Mesenchymal stem cell (in vitro differentiated cells and primary cell): Measurements from ENCODE around the gene SPATS2.

Experiments used
- DNase-seq: peaks from one replicate; pipeline ENCODE4 v3.0.0-alpha.2; 2013
- H2AFZ ChIP-seq: one replicate; pipeline ENCODE4 v1.6.1; 2013; ENCODE audit warnings: low read depth, mild to moderate bottlenecking, control low read depth, inconsistent platforms, low read length, moderate library complexity
- H2AK5ac ChIP-seq: 2 replicates; pipeline ENCODE4 v1.6.1; 2013; ENCODE audit warnings: low read length, moderate library complexity, mild to moderate bottlenecking, inconsistent platforms; ENCODE audit not compliant: severe bottlenecking
- H2BK120ac ChIP-seq: one replicate; pipeline ENCODE4 v1.6.1; 2013; ENCODE audit warnings: low read depth, mild to moderate bottlenecking, inconsistent platforms, low read length, moderate library complexity
- H2BK12ac ChIP-seq, 2 experiments: one replicate each; pipeline ENCODE4 v1.6.1; 2013; ENCODE audit warnings: inconsistent platforms in 2 of 2, low read length in 2 of 2, mild to moderate bottlenecking in 2 of 2, moderate library complexity in 2 of 2, control low read depth in 1 of 2
- H2BK15ac ChIP-seq: one replicate; pipeline ENCODE4 v1.6.1; 2013; ENCODE audit warnings: mild to moderate bottlenecking, low read depth, inconsistent platforms; ENCODE audit not compliant: poor library complexity, severe bottlenecking
- H2BK5ac ChIP-seq: 2 replicates; pipeline ENCODE4 v1.6.1; 2013; ENCODE audit warnings: low read depth, mild to moderate bottlenecking, low read length, control low read depth, inconsistent platforms; ENCODE audit not compliant: poor library complexity, severe bottlenecking
- H3K14ac ChIP-seq, 2 experiments: one replicate each; pipeline ENCODE4 v1.6.1; 2013; ENCODE audit warnings: inconsistent platforms in 2 of 2, low read length in 2 of 2, control low read depth in 1 of 2, mild to moderate bottlenecking in 1 of 2, moderate library complexity in 1 of 2
- H3K18ac ChIP-seq, 2 experiments: one replicate each; pipeline ENCODE4 v1.6.1; 2013; ENCODE audit warnings: inconsistent platforms in 2 of 2, low read length in 2 of 2, control low read depth in 1 of 2, low read depth in 1 of 2, mild to moderate bottlenecking in 1 of 2
- H3K23ac ChIP-seq, 2 experiments: one replicate each; pipeline ENCODE4 v1.6.1; 2013; ENCODE audit warnings: inconsistent platforms in 2 of 2, low read length in 2 of 2, mild to moderate bottlenecking in 2 of 2, moderate library complexity in 2 of 2, control low read depth in 1 of 2
- H3K27ac ChIP-seq: 2 replicates; pipeline ENCODE4 v1.5.1; 2013; ENCODE audit warnings: mild to moderate bottlenecking, moderate library complexity, low read length, control low read depth, inconsistent platforms; ENCODE audit not compliant: poor library complexity, severe bottlenecking
- H3K27me3 ChIP-seq, 2 experiments: 2 replicates each; pipeline versions ENCODE4 v1.6.1 to v1.7.0; 2013; ENCODE audit warnings: low read length in 2 of 2, mild to moderate bottlenecking in 2 of 2, moderate library complexity in 2 of 2, control low read depth in 1 of 2, inconsistent platforms in 1 of 2; ENCODE audit not compliant: control insufficient read depth in 1 of 2, insufficient read depth in 1 of 2
- H3K36me3 ChIP-seq, 2 experiments: 2 replicates each; pipeline versions ENCODE4 v1.6.1 to v1.7.0; 2013; ENCODE audit warnings: low read length in 2 of 2, control low read depth in 1 of 2, inconsistent platforms in 1 of 2, low read depth in 1 of 2, mild to moderate bottlenecking in 1 of 2; ENCODE audit not compliant: insufficient read depth in 2 of 2, control insufficient read depth in 1 of 2
- H3K4ac ChIP-seq, 2 experiments: one replicate each; pipeline ENCODE4 v1.6.1; 2013; ENCODE audit warnings: inconsistent platforms in 2 of 2, low read length in 2 of 2, mild to moderate bottlenecking in 2 of 2, moderate library complexity in 2 of 2, control low read depth in 1 of 2, low read depth in 1 of 2
- H3K4me1 ChIP-seq: 2 replicates; pipeline ENCODE4 v1.6.1; 2013; ENCODE audit warnings: low read depth, low read length, control low read depth; ENCODE audit not compliant: control insufficient read depth, insufficient read depth
- H3K4me2 ChIP-seq: 2 replicates; pipeline ENCODE4 v1.6.1; 2013; ENCODE audit warnings: low read length, mild to moderate bottlenecking, inconsistent platforms; ENCODE audit not compliant: poor library complexity, severe bottlenecking
- H3K4me3 ChIP-seq, 2 experiments: 2 replicates each; pipeline versions ENCODE4 v1.5.1 to v1.7.0; 2013; ENCODE audit warnings: low read length in 2 of 2, mild to moderate bottlenecking in 2 of 2, control low read depth in 1 of 2, low read depth in 1 of 2; ENCODE audit not compliant: insufficient read depth in 1 of 2
- H3K79me1 ChIP-seq: replicated peaks from 2 replicates; pipeline ENCODE4 v1.6.1; 2013; ENCODE audit warnings: mild to moderate bottlenecking, control low read depth, low read length, inconsistent platforms; ENCODE audit not compliant: poor library complexity, severe bottlenecking
- H3K9ac ChIP-seq: 2 replicates; pipeline ENCODE4 v1.7.0; 2013; ENCODE audit warnings: mild to moderate bottlenecking, low read length, moderate library complexity
- H3K9me3 ChIP-seq: 2 replicates; pipeline ENCODE4 v1.7.0; 2013; ENCODE audit warnings: mild to moderate bottlenecking, low read length; ENCODE audit not compliant: control insufficient read depth
- H4K8ac ChIP-seq: one replicate; pipeline ENCODE4 v1.6.1; 2013; ENCODE audit warnings: inconsistent platforms, mild to moderate bottlenecking, low read length, moderate library complexity
- H4K91ac ChIP-seq: one replicate; pipeline ENCODE4 v1.6.1; 2013; ENCODE audit warnings: mild to moderate bottlenecking, low read length, inconsistent platforms
- WGBS: methylation state at CpG from one replicate; pipeline ENCODE4 v1.1.7; 2013; ENCODE audit warnings: mixed read lengths; 5-methylcytosine and 5-hydroxymethylcytosine counted together

Gene SPATS2

GRCh38 chr12:49567302-49567610 lies 200.0 kb downstream of the SPATS2 start:
- Histone ChIP-seq H3K14ac (peak overlapping the region in 1 of 2 experiments; percentile 91), H3K27me3 (no peaks in the 10 kb centered on the region)
- 10% methylated on average over 11 of the region's 11 CpGs for WGBS

GRCh38 chr12:49567611-49568441 lies 200.6 kb downstream of the SPATS2 start, which contains the start of gene MCRS1:
TSS of gene MCRS1 (minus strand) at chr12:49568142. CDS start at chr12:49566731, 1,411 bp downstream.
- Histone ChIP-seq H3K4me2 (peak within 1 kb of the TSS; percentile 96), H3K9ac (peak within 1 kb of the TSS; percentile 97), H3K4me3 (peak within 1 kb of the TSS; percentile 85 to 97), H3K18ac (peak within 1 kb of the TSS; percentile 96 to 97), H2AFZ (peak within 1 kb of the TSS; percentile 92), H3K27me3 (no peaks in the 10 kb centered on the region), H3K36me3 (peaks cover 35 to 36% of the 10 kb centered on the region in 2 experiments), H3K4me1 (peaks cover 11% of the 10 kb centered on the region), H2BK120ac (no peak within 1 kb of the TSS), H2BK15ac (no peak within 1 kb of the TSS), H3K27ac (peak within 1 kb of the TSS; percentile 92), H2BK5ac (peak within 1 kb of the TSS; percentile 95), H3K23ac (peak within 1 kb of the TSS in 1 of 2 experiments; percentile 61), H3K14ac (peak within 1 kb of the TSS in 1 of 2 experiments; percentile 91), H4K91ac (peak within 1 kb of the TSS; percentile 74), H4K8ac (peak within 1 kb of the TSS; percentile 91), H3K4ac (peak within 1 kb of the TSS; percentile 85 to 90), H2BK12ac (peak within 1 kb of the TSS in 1 of 2 experiments; percentile 28), H2AK5ac (no peak within 1 kb of the TSS), H3K79me1 (peaks cover 43% of the 10 kb centered on the region), H3K9me3 (no peaks in the 10 kb centered on the region)
- peak; percentile 94 for DNase-seq
- WGBS, result under 1% methylated on average over 52 of the region's 54 CpGs

More at GRCh38 chr12:49567302-49567610, 200.0 kb downstream of the SPATS2 start:
- Histone ChIP-seq H2BK15ac (no peak overlapping the region), H2AFZ (peak overlapping the region; percentile 91), H3K4me1 (peaks cover 11% of the 10 kb centered on the region), H3K9me3 (no peaks in the 10 kb centered on the region), H2BK12ac (peak overlapping the region in 1 of 2 experiments; percentile 28), H4K8ac (peak overlapping the region; percentile 91), H3K79me1 (peaks cover 41% of the 10 kb centered on the region), H3K4ac (peak overlapping the region; percentile 85 to 90), H3K27ac (no peak overlapping the region), H3K4me2 (peak overlapping the region; percentile 95), H4K91ac (no peak overlapping the region), H3K4me3 (peak overlapping the region; percentile 85 to 97), H2BK120ac (no peak overlapping the region), H3K36me3 (peaks cover 40% of the 10 kb centered on the region in 2 experiments), H3K9ac (peak overlapping the region; percentile 97), H2BK5ac (no peak overlapping the region), H2AK5ac (no peak overlapping the region), H3K23ac (peak overlapping the region in 1 of 2 experiments; percentile 61), H3K18ac (peak overlapping the region; percentile 61 to 96)
- no peak for DNase-seq

- Histone ChIP-seq H3K27ac (peak overlapping the region; percentile 92), H3K4ac (peak overlapping the region in 1 of 2 experiments; percentile 17), H3K4me1 (peaks cover 11% of the 10 kb centered on the region), H3K79me1 (peaks cover 46% of the 10 kb centered on the region), H2BK12ac (no peak overlapping the region), H3K9ac (peak overlapping the region; percentile 97), H3K9me3 (no peaks in the 10 kb centered on the region), H2BK5ac (no peak overlapping the region), H2AK5ac (no peak overlapping the region), H2AFZ (peak overlapping the region; percentile 92), H3K27me3 (no peaks in the 10 kb centered on the region), H3K14ac (no peak overlapping the region), H2BK120ac (no peak overlapping the region), H4K91ac (no peak overlapping the region), H2BK15ac (no peak overlapping the region), H4K8ac (no peak overlapping the region), H3K36me3 (peaks cover 29 to 32% of the 10 kb centered on the region in 2 experiments), H3K23ac (peak overlapping the region in 1 of 2 experiments; percentile 23), H3K18ac (peak overlapping the region in 1 of 2 experiments; percentile 41), H3K4me2 (peak overlapping the region; percentile 96), H3K4me3 (peak overlapping the region; percentile 85 to 97)
- DNase-seq, result peak; percentile 21
- WGBS, result 4% methylated on average over 18 of the region's 19 CpGs
Measured at GRCh38 chr12:49568442-49569162, 201.3 kb downstream of the SPATS2 start.
